Thoracic aorta (tissue), 2 donors: ENCODE measurements around the gene GRN. TPM values are rescaled to one million over a fixed set of nuclear protein-coding genes. Genes with fewer than 3 reads are reported as not detected.

Experiments
- ATAC-seq: fragments of 150-250 bp; one replicate; pipeline ENCODE4 v1.8.0; 2017; ENCODE audit warnings: low read depth; ENCODE audit not compliant: insufficient number of reproducible peaks, low FRiP score
- DNase-seq: peaks from one replicate; pipeline ENCODE4 v3.0.0-alpha.2; 2020; ENCODE audit warnings: low spot score
- H3K27ac ChIP-seq, 2 donors: fragments of 200-600 bp; sonication (generic); 1 replicate in 1 of 2; 2 replicates in 1 of 2; pipeline ENCODE4 v1.5.1; 2016; ENCODE audit warnings: mild to moderate bottlenecking in 2 of 2, moderate library complexity in 2 of 2
- H3K27me3 ChIP-seq: fragments of 200-600 bp; sonication (generic); replicated peaks from 2 replicates; pipeline ENCODE4 v1.6.0; 2016; ENCODE audit warnings: mild to moderate bottlenecking; ENCODE audit not compliant: insufficient read depth
- H3K36me3 ChIP-seq: fragments of 200-600 bp; sonication (generic); one replicate; pipeline ENCODE4 v1.5.1; 2016
- H3K4me1 ChIP-seq, 2 donors: fragments of 200-600 bp; sonication (generic); 1 replicate in 1 of 2; 2 replicates in 1 of 2; pipeline versions ENCODE4 v1.5.1 to v1.6.0; 2016; ENCODE audit warnings: low read depth in 2 of 2, mild to moderate bottlenecking in 1 of 2; ENCODE audit not compliant: control insufficient read depth in 1 of 2
- H3K4me3 ChIP-seq: fragments of 200-600 bp; sonication (generic); 2 replicates; pipeline ENCODE4 v1.5.1; 2016; ENCODE audit warnings: mild to moderate bottlenecking
- H3K9me3 ChIP-seq: fragments of 200-600 bp; sonication (generic); 2 replicates; pipeline ENCODE4 v1.5.1; 2016
- total RNA-seq, 2 donors: library from RNA; depleted of rRNA; stranded (reverse); fragments of >200 nt; gene quantifications; one replicate each; pipeline versions ENCODE4 v1.1.0 to v1.2.3, GENCODE V29; 2016
- TF ChIP-seq, protein P1 (sequence below): fragments of 200-600 bp; sonication (generic); IDR thresholded peaks from one replicate; pipeline ENCODE4 v1.5.1; 2019; ENCODE audit warnings: antibody characterized with exemption

Gene GRN
- total RNA-seq, 2 donors from 2014 or later, result 203 to 292 TPM

DNA sequence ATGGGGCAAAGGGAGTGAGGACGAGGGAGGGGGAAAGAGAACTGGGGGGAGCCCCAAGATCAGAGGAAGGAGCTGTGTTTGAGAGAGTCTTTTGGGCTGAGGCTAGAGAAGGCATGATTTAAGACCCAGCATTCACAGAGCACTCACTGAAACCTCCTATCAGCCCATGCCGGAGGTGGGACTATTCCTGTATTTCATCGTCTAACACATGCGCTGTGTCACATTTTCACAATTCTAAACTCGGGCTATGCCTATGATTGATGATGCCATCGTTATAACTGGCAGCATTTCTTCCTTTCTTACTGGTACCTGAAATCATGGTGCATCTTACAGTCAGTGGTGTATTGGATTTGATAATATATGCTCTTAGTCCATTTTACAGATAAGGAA, 15.0 kb downstream of the GRN start:
- no peaks in the 10 kb centered on the region for H3K9me3 ChIP-seq
- H3K4me1 ChIP-seq, result peaks cover 7 to 10% of the 10 kb centered on the region in 2 donors
- H3K4me3 ChIP-seq, result no peak overlapping the region
- H3K27me3 ChIP-seq, result peaks cover 5% of the 10 kb centered on the region
- no peak for DNase-seq
- no peaks in the 10 kb centered on the region for H3K36me3 ChIP-seq
- no peak for ATAC-seq
- TF ChIP-seq, protein P1, sequence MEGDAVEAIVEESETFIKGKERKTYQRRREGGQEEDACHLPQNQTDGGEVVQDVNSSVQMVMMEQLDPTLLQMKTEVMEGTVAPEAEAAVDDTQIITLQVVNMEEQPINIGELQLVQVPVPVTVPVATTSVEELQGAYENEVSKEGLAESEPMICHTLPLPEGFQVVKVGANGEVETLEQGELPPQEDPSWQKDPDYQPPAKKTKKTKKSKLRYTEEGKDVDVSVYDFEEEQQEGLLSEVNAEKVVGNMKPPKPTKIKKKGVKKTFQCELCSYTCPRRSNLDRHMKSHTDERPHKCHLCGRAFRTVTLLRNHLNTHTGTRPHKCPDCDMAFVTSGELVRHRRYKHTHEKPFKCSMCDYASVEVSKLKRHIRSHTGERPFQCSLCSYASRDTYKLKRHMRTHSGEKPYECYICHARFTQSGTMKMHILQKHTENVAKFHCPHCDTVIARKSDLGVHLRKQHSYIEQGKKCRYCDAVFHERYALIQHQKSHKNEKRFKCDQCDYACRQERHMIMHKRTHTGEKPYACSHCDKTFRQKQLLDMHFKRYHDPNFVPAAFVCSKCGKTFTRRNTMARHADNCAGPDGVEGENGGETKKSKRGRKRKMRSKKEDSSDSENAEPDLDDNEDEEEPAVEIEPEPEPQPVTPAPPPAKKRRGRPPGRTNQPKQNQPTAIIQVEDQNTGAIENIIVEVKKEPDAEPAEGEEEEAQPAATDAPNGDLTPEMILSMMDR, result no peak
- H3K27ac ChIP-seq, result no peak overlapping the region

DNA sequence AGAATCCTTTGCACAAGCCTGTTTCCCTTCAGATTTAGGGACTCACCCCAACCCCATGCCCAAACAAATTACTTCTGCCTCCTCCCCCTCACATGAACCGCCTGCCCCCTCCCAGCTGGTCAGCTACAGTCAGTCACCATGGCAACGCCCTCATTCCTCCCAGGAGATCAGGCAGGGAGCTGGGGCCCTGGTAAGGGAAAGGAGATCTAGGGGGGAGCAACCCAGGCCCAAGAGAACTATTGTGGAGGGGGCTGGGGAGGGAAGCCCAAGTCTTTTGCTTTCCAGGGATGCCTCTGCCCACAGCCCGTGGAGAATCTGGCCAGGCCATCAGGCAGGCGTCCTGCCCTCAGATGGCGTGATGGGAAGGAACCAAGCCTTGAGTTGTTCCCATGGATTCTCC, 15.7 kb downstream of the GRN start:
- Histone ChIP-seq H3K36me3 (no peaks in the 10 kb centered on the region), H3K9me3 (no peaks in the 10 kb centered on the region), H3K4me1 (peaks cover 7 to 10% of the 10 kb centered on the region in 2 donors), H3K27me3 (peaks cover 5% of the 10 kb centered on the region), H3K4me3 (no peak overlapping the region), H3K27ac (no peak overlapping the region)
- TF ChIP-seq, protein P1, result no peak
- DNase-seq, result no peak
- ATAC-seq, result no peak

DNA sequence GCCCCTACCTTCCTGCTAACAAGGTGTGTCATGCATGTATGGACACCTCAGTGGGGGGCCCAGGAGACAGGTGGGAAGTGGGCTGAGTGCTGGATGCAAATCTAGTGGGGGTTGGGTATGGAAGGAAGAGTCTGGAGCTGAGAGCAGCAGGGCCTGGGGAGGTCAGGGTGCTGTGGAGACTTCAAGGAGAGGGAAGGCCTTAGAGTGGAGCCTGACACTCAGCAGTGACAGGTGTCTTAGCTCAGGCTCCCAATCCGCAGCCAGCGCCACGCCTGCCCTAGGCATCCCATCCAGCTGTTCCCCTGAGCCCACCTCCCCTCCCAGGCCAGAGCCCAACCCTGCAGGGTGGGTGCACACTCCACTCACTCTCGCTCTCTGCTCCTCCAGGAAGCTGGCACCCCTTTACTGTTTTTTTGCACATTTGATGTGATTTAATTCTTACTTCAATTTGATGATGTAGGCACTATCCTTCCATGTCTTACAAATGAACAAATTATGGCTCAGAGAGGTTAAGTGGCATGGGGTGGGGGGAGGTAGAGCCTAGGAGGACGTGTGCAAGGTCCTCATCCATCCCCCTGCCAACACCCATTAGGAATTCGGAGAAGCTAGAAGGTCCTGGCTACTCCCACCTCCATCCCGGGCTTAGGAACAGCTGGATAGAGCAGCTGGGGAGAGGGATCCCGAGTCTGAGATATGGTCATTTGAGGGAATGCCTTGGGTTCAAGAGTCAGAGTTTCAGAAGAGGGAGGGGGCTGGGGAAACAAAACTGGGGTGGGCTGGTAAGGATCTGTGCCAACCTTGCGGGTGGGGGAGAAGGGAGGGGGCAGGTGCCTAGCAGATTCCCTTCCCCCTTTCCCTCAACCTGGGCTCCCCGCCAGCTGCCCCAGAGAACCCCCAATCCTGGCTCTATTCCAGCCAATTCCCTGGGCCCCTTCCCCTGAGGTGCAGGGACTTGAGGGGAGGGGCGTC, 16.5 kb downstream of the GRN start:
- no peak overlapping the region for H3K27ac ChIP-seq
- ATAC-seq, result no peak
- H3K4me1 ChIP-seq, result peaks cover 7 to 10% of the 10 kb centered on the region in 2 donors
- no peaks in the 10 kb centered on the region for H3K9me3 ChIP-seq
- H3K4me3 ChIP-seq, result no peak overlapping the region
- TF ChIP-seq, protein P1, result no peak
- H3K27me3 ChIP-seq, result peaks cover 5% of the 10 kb centered on the region
- DNase-seq, result no peak
- H3K36me3 ChIP-seq, result no peaks in the 10 kb centered on the region

DNA sequence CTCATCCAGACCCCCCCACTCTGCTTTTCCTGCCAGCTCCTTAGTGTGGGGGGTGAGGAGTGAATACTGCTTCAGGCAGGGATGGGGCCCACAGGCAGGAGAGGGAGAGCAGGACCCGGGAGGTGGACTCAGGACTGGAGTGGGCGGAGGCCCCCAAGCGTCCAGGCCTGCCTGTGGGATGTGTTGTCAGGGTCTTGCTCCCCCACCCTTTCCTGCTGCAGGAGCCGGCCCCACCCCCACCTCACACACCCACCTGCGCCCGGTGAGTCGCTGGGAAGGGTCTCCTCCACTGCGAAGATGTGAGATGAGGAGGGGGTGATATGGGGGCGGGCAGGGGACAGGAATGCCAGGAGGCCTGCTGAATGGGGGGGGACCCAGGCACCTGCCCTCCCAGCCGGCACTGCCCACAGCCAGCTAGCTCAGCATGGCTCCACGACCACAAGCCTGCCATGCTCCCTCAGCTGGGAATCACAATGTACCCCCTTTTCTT, 17.4 kb downstream of the GRN start:
- H3K9me3 ChIP-seq, result no peaks in the 10 kb centered on the region
- H3K36me3 ChIP-seq, result no peaks in the 10 kb centered on the region
- DNase-seq (no peak), ATAC-seq (no peak)
- H3K4me3 ChIP-seq, result peak overlapping the region; percentile 90
- peaks cover 7 to 10% of the 10 kb centered on the region in 2 donors for H3K4me1 ChIP-seq
- H3K27ac ChIP-seq, result no peak overlapping the region
- peaks cover 5% of the 10 kb centered on the region for H3K27me3 ChIP-seq
- TF ChIP-seq, protein P1, result no peak

DNA sequence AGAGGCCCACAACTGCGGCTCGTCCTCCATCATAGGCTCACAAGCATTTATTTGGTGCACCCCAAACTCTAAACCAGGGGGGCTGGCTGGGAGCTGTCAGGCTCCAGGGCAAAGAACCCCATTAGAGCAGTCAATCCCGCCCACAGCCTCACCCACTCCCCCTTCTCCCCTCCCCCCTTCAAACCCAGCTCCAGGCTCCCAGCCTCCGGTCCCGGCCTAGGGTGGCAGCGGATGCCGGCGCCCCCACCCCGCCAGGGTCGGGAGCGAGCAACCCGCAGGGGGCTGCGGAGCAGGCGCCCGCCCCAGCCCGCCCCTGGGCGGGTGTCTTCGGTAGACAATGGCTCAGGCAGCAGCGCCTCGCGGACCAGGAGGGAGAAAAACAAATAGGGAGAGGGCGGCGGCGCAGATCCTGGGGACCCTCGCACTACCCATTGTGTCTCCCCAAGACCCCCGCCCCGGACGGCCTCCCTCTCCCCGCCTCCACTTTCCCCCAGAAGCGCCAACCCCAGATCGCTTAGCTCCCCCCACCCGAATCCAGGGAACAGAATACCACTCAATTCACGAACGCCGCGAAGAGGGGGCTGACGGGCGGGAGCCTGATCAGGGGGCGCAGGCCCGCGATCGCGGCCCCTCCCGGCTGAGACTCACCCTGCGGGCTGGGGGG, 18.0 kb downstream of the GRN start:
- Histone ChIP-seq H3K27ac (no peak overlapping the region), H3K4me1 (peaks cover 7 to 10% of the 10 kb centered on the region in 2 donors), H3K36me3 (no peaks in the 10 kb centered on the region), H3K9me3 (no peaks in the 10 kb centered on the region), H3K4me3 (peak overlapping the region; percentile 90), H3K27me3 (peaks cover 5% of the 10 kb centered on the region)
- DNase-seq (no peak), ATAC-seq (no peak)
- TF ChIP-seq, protein P1, result no peak
